Measurements from ENCODE around the gene KCNIP2. TPM values are rescaled to one million over a fixed set of nuclear protein-coding genes. Genes with fewer than 3 reads are reported as not detected.
A peak's percentile ranks its signal among the peaks of the same experiment; 100 is the strongest.
"Not testable (repeated sequence)": the region's sequence is repeated elsewhere in the genome, so short reads cannot be mapped to it uniquely, and the experiment has no call there.

The KCNIP2 gene
- total RNA-seq, 2 donors from 2014 or later: 4.5 to 39.3 TPM

- peaks cover 5% of the 10 kb centered on the region for H3K4me1 Mint-ChIP-seq
- no peaks in the 10 kb centered on the region for H3K9me3 Mint-ChIP-seq
- no peak overlapping the region for H3K27ac Mint-ChIP-seq
- no peaks in the 10 kb centered on the region for H3K27me3 Mint-ChIP-seq
- peaks cover 100% of the 10 kb centered on the region for H3K36me3 Mint-ChIP-seq (ENCODE audit: low read depth)
- H3K4me3 Mint-ChIP-seq: no peak overlapping the region
- ATAC-seq (replicated peaks): no peak
These were observed 53.9 kb downstream of the KCNIP2 start for GRCh38 chr10:101789686-101790085.

GRCh38 chr10:101789231-101789630, 54.4 kb downstream of the KCNIP2 start:
- not testable (repeated sequence) for H3K27ac Mint-ChIP-seq; H3K4me3 Mint-ChIP-seq; H3K4me1 Mint-ChIP-seq; ATAC-seq (replicated peaks); H3K27me3 Mint-ChIP-seq; H3K9me3 Mint-ChIP-seq
- H3K36me3 Mint-ChIP-seq (ENCODE audit: low read depth): peaks cover 100% of the 10 kb centered on the region

GRCh38 chr10:101785801-101786200, 57.8 kb downstream of the KCNIP2 start:
- H3K4me3 Mint-ChIP-seq: no peak overlapping the region
- ATAC-seq (replicated peaks): no peak
- no peaks in the 10 kb centered on the region for H3K27me3 Mint-ChIP-seq
- H3K36me3 Mint-ChIP-seq (ENCODE audit: low read depth): peaks cover 98% of the 10 kb centered on the region
- H3K27ac Mint-ChIP-seq: no peak overlapping the region
- peaks cover 21% of the 10 kb centered on the region for H3K4me1 Mint-ChIP-seq
- H3K9me3 Mint-ChIP-seq: no peaks in the 10 kb centered on the region

- peaks cover 21% of the 10 kb centered on the region for H3K4me1 Mint-ChIP-seq
- H3K27ac Mint-ChIP-seq: peak overlapping the region; percentile 98
- peaks cover 92% of the 10 kb centered on the region for H3K36me3 Mint-ChIP-seq (ENCODE audit: low read depth)
- no peaks in the 10 kb centered on the region for H3K9me3 Mint-ChIP-seq
- no peak for ATAC-seq (replicated peaks)
- H3K4me3 Mint-ChIP-seq: peak overlapping the region; percentile 98
- no peaks in the 10 kb centered on the region for H3K27me3 Mint-ChIP-seq
These were observed 59.0 kb downstream of the KCNIP2 start for GRCh38 chr10:101784558-101784957.

- Mint-ChIP-seq H3K9me3 (no peaks in the 10 kb centered on the region), H3K27me3 (peaks cover 5% of the 10 kb centered on the region), H3K4me1 (peaks cover 27% of the 10 kb centered on the region), H3K27ac (peak overlapping the region; percentile 98), H3K36me3 (ENCODE audit: low read depth) (peaks cover 91% of the 10 kb centered on the region), H3K4me3 (peak overlapping the region; percentile 98)
- ATAC-seq (replicated peaks): no peak
These were observed 59.9 kb downstream of the KCNIP2 start for GRCh38 chr10:101783736-101784118.

- Mint-ChIP-seq H3K4me1 (peaks cover 28% of the 10 kb centered on the region), H3K27me3 (peaks cover 7% of the 10 kb centered on the region), H3K36me3 (ENCODE audit: low read depth) (peaks cover 87% of the 10 kb centered on the region), H3K4me3 (peak within 1 kb of the TSS; percentile 98), H3K9me3 (no peaks in the 10 kb centered on the region), H3K27ac (peak within 1 kb of the TSS; percentile 98)
- peak; percentile 79 for ATAC-seq (replicated peaks)
These were observed 60.5 kb downstream of the KCNIP2 start, which contains the start of gene NPM3 for GRCh38 chr10:101782811-101783735. Gene NPM3, minus strand, starts transcription at chr10:101783446. Its CDS starts 56 bp downstream, at chr10:101783390.

- ATAC-seq (replicated peaks): no peak
- Mint-ChIP-seq H3K9me3 (no peaks in the 10 kb centered on the region), H3K27ac (peak overlapping the region; percentile 98), H3K27me3 (peaks cover 16% of the 10 kb centered on the region), H3K4me1 (peaks cover 25% of the 10 kb centered on the region), H3K36me3 (ENCODE audit: low read depth) (peaks cover 86% of the 10 kb centered on the region), H3K4me3 (peak overlapping the region; percentile 98)
These were observed 61.4 kb downstream of the KCNIP2 start for GRCh38 chr10:101781984-101782810.

- H3K4me3 Mint-ChIP-seq: peak overlapping the region; percentile 98
- no peak for ATAC-seq (replicated peaks)
- H3K9me3 Mint-ChIP-seq: no peaks in the 10 kb centered on the region
- peaks cover 23% of the 10 kb centered on the region for H3K4me1 Mint-ChIP-seq
- H3K36me3 Mint-ChIP-seq (ENCODE audit: low read depth): peaks cover 86% of the 10 kb centered on the region
- peaks cover 20% of the 10 kb centered on the region for H3K27me3 Mint-ChIP-seq
- peak overlapping the region; percentile 98 for H3K27ac Mint-ChIP-seq
These were observed 62.0 kb downstream of the KCNIP2 start for GRCh38 chr10:101781655-101781983.

GRCh38 chr10:101780818-101781654, 62.6 kb downstream of the KCNIP2 start:
- Mint-ChIP-seq H3K27me3 (peaks cover 21% of the 10 kb centered on the region), H3K36me3 (ENCODE audit: low read depth) (peaks cover 80% of the 10 kb centered on the region), H3K4me1 (peaks cover 23% of the 10 kb centered on the region), H3K9me3 (no peaks in the 10 kb centered on the region), H3K27ac (no peak overlapping the region), H3K4me3 (peak overlapping the region; percentile 98)
- peak; percentile 59 for ATAC-seq (replicated peaks)

- Mint-ChIP-seq H3K4me1 (peaks cover 23% of the 10 kb centered on the region), H3K4me3 (peak overlapping the region; percentile 98), H3K9me3 (no peaks in the 10 kb centered on the region), H3K36me3 (ENCODE audit: low read depth) (peaks cover 73% of the 10 kb centered on the region), H3K27me3 (peaks cover 21% of the 10 kb centered on the region), H3K27ac (no peak overlapping the region)
- no peak for ATAC-seq (replicated peaks)
These were observed 63.3 kb downstream of the KCNIP2 start for GRCh38 chr10:101780187-101780817.

GRCh38 chr10:101779544-101780186, 63.9 kb downstream of the KCNIP2 start:
- H3K4me1 Mint-ChIP-seq: peaks cover 23% of the 10 kb centered on the region
- no peaks in the 10 kb centered on the region for H3K9me3 Mint-ChIP-seq
- H3K27ac Mint-ChIP-seq: no peak overlapping the region
- peak; percentile 70 for ATAC-seq (replicated peaks)
- peak overlapping the region; percentile 98 for H3K4me3 Mint-ChIP-seq
- peaks cover 24% of the 10 kb centered on the region for H3K27me3 Mint-ChIP-seq
- H3K36me3 Mint-ChIP-seq (ENCODE audit: low read depth): peaks cover 71% of the 10 kb centered on the region

- Mint-ChIP-seq H3K4me3 (peak overlapping the region; percentile 98), H3K27ac (no peak overlapping the region), H3K27me3 (peaks cover 31% of the 10 kb centered on the region), H3K9me3 (no peaks in the 10 kb centered on the region), H3K36me3 (ENCODE audit: low read depth) (peaks cover 67% of the 10 kb centered on the region), H3K4me1 (peaks cover 26% of the 10 kb centered on the region)
- no peak for ATAC-seq (replicated peaks)
These were observed 64.6 kb downstream of the KCNIP2 start for GRCh38 chr10:101778781-101779543.
